ENCODE data around the gene VARS2.

Gene VARS2

GRCh38 chr6:30931969-30932645, 18.1 kb downstream of the VARS2 start, which contains the start of gene SFTA2:
Gene SFTA2 (minus strand): TSS chr6:30932170. CDS start chr6:30932096, 74 bp downstream.
- no peak for DNase-seq

- DNase-seq = no peak
Measured at GRCh38 chr6:30932665-30933365, 18.8 kb downstream of the VARS2 start.

- no peak for DNase-seq
Measured at GRCh38 chr6:30935018-30935417, 21.0 kb downstream of the VARS2 start.

GRCh38 chr6:30937265-30937664, 23.2 kb downstream of the VARS2 start:
- DNase-seq = no peak

GRCh38 chr6:30938730-30939129, 24.7 kb downstream of the VARS2 start:
- no peak for DNase-seq

- DNase-seq = no peak
Measured at GRCh38 chr6:30939473-30939872, 25.4 kb downstream of the VARS2 start.

GRCh38 chr6:30940361-30940986, 26.4 kb downstream of the VARS2 start, which contains the start of gene MUCL3:
Gene MUCL3 (plus strand): TSS chr6:30940973. CDS start chr6:30941000, 27 bp downstream.
- no peak for DNase-seq

GRCh38 chr6:30942338-30943060, 28.5 kb downstream of the VARS2 start:
- DNase-seq = no peak

- DNase-seq = no peak
Measured at GRCh38 chr6:30944051-30944450, 30.0 kb downstream of the VARS2 start.

GRCh38 chr6:30945281-30945680, 31.2 kb downstream of the VARS2 start:
- no peak for DNase-seq

- DNase-seq = no peak
Measured at GRCh38 chr6:30947231-30947630, 33.2 kb downstream of the VARS2 start.

GRCh38 chr6:30948811-30949210, 34.8 kb downstream of the VARS2 start:
- DNase-seq = no peak

GRCh38 chr6:30951907-30952469, 38.0 kb downstream of the VARS2 start:
- no peak for DNase-seq

- DNase-seq = no peak
Measured at GRCh38 chr6:30954631-30955366, 40.8 kb downstream of the VARS2 start.

GRCh38 chr6:30955367-30956042, 41.5 kb downstream of the VARS2 start:
- DNase-seq = peak; percentile 10

GRCh38 chr6:30957716-30958115, 43.7 kb downstream of the VARS2 start:
- DNase-seq = no peak

GRCh38 chr6:30960907-30961673, 47.1 kb downstream of the VARS2 start:
- no peak for DNase-seq

GRCh38 chr6:30962716-30963115, 48.7 kb downstream of the VARS2 start:
- DNase-seq = no peak

- no peak for DNase-seq
Measured at GRCh38 chr6:30963641-30964040, 49.6 kb downstream of the VARS2 start.

- DNase-seq = no peak
Measured at GRCh38 chr6:30964075-30964474, 50.0 kb downstream of the VARS2 start.

- no peak for DNase-seq
Measured at GRCh38 chr6:30965140-30965601, 51.1 kb downstream of the VARS2 start.

All from KG1 (cell line).